Naive thymus-derived CD8-positive, alpha-beta T cell (primary cell): Measurements from ENCODE around the gene TTN. TPM values are rescaled to one million over a fixed set of nuclear protein-coding genes. Genes with fewer than 3 reads are reported as not detected.

ENCODE experiments used
- ATAC-seq, 2 donors: fragments of 150-1000 bp; cut with Tn5 transposase in 1 of 2; sonication (Bioruptor Pico), chemical (Tn5 transposase) in 1 of 2; 1 replicate in 1 of 2; 2 replicates in 1 of 2; pipeline ENCODE4 v1.10.0; 2021; ENCODE audit warnings: mild to moderate bottlenecking in 2 of 2, moderate library complexity in 2 of 2
- POLR2A ChIA-PET: fragments of 350-600 bp; sonication (Branson Sonifier 250); formaldehyde crosslinking; loops from one replicate; lab custom pipeline; 2021; ENCODE audit warnings: antibody characterized with exemption; lab: Charles Lee
- DNase-seq, 10 donors: peaks; one replicate each; pipeline versions ENCODE4 v3.0.0 to v3.0.0-alpha.2; 2020 to 2022
- H3K27ac Mint-ChIP-seq, 10 donors: one replicate each; pipeline ENCODE4 v1.8.0; 2020 to 2022; ENCODE audit warnings: mild to moderate bottlenecking in 10 of 10, mixed read lengths in 10 of 10, moderate library complexity in 4 of 10, inconsistent platforms in 1 of 10
- H3K27me3 Mint-ChIP-seq, 5 donors: one replicate each; pipeline ENCODE4 v1.8.0; 2021 to 2022; ENCODE audit warnings: mixed read lengths in 5 of 5
- H3K36me3 Mint-ChIP-seq, 3 donors: one replicate each; pipeline ENCODE4 v1.8.0; 2020 to 2022; ENCODE audit warnings: mixed read lengths in 3 of 3, mild to moderate bottlenecking in 2 of 3, inconsistent platforms in 1 of 3
- H3K4me1 Mint-ChIP-seq, 4 donors: one replicate each; pipeline ENCODE4 v1.8.0; 2021 to 2022; ENCODE audit warnings: mixed read lengths in 4 of 4
- H3K4me3 Mint-ChIP-seq, 10 donors: one replicate each; pipeline ENCODE4 v1.8.0; 2020 to 2022; ENCODE audit warnings: mild to moderate bottlenecking in 10 of 10, mixed read lengths in 10 of 10, moderate library complexity in 6 of 10, inconsistent platforms in 1 of 10
- H3K9me3 Mint-ChIP-seq, 9 donors: one replicate each; pipeline ENCODE4 v1.8.0; 2020 to 2022; ENCODE audit warnings: mixed read lengths in 9 of 9, mild to moderate bottlenecking in 3 of 9, inconsistent platforms in 1 of 9, moderate library complexity in 1 of 9
- polyA plus RNA-seq, 3 donors: library from polyadenylated mRNA; unstranded; fragments of 300-500 nt; fragmentation: Illumina TruSeq; gene quantifications; one replicate each; pipeline ENCODE4 v1.2.3, GENCODE V29; 2021
- total RNA-seq, 8 experiments: library from RNA in 2 of 8; stranded (reverse) in 2 of 8; gene quantifications; one replicate each; pipeline ENCODE4 v1.2.3 and lab custom pipeline; 2021 to 2026

Gene TTN
- total and polyA plus RNA-seq, 5 experiments from 2014 or later = 0.40 to 28.1 (median 5.7) TPM

DNA sequence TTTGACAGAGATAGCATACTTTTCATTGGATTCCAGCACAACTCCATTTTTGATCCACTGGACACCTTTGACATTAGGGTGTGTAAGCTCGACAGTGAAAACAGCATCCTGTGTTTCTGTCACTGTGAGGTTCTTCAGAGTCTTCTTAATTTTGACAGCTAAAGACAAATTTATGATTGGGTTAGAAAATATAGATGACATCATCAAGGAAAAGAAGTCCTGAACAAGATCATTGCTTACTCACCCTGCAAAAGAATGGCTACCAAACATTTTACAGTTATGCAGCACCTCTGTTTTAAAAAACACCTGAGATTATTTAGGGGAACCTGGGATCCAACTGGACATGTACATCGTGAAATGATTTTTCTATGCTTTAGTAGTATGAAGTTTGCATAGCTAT, 36.7 kb downstream of the TTN start:
- DNase-seq (no peak), ATAC-seq (no peak)
- H3K27me3 Mint-ChIP-seq = no peaks in the 10 kb centered on the region
- POLR2A ChIA-PET = no interaction called here
- peaks cover 22 to 76% (median 41%) of the 10 kb centered on the region in 3 donors for H3K36me3 Mint-ChIP-seq
- H3K9me3 Mint-ChIP-seq = no peaks in the 10 kb centered on the region
- no peak overlapping the region for H3K27ac Mint-ChIP-seq
- H3K4me3 Mint-ChIP-seq = no peak overlapping the region
- no peaks in the 10 kb centered on the region for H3K4me1 Mint-ChIP-seq

DNA sequence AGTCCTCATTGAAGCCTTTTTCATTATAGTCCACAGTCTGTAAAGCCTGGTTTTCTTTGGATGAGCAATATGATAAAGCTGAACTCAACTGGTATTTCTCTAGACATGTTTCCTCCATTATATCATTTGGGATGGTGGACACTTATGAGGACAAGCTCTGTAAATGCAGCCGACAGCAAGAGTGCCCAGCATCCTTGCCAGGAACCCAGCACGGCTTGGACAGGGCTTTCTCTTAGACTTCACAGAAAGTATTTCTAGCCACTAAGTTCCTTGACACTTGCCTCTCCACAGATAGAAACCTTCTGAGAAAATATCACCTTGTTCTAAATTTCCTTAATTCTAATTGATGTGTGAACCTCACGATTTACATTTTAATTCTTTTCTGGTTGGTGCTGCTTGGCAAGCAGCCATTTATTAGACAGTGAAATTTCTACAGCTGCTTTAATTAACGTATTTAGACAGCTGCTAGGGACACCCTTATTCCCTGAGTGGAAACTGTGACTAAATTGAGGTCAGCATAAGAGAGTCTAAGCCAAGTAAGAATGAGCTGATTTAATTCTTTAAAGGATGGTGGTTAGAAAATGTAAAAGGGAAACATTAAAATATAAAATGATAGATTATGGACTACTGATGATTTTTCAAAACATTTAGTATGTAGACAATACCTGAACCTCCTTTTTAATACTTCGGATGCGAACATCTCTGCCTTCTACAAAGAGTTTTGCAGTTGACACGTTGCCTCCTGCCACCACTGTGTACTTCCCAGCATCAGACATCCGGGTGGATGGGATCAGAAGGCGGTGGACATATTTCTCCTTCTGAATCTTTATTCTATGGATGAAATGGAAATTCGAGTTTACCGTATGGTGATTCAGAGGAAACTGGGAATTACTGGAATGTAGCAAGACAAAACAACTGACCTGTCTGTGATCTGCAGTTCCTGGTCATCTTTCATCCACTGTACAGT, 39.8 kb downstream of the TTN start:
- POLR2A ChIA-PET = no interaction called here
- H3K4me3 Mint-ChIP-seq = no peak overlapping the region
- H3K9me3 Mint-ChIP-seq = no peaks in the 10 kb centered on the region
- no peaks in the 10 kb centered on the region for H3K4me1 Mint-ChIP-seq
- DNase-seq = no peak
- no peak for ATAC-seq
- peaks cover 9 to 65% (median 35%) of the 10 kb centered on the region in 3 donors for H3K36me3 Mint-ChIP-seq
- H3K27me3 Mint-ChIP-seq = no peaks in the 10 kb centered on the region
- H3K27ac Mint-ChIP-seq = no peak overlapping the region

DNA sequence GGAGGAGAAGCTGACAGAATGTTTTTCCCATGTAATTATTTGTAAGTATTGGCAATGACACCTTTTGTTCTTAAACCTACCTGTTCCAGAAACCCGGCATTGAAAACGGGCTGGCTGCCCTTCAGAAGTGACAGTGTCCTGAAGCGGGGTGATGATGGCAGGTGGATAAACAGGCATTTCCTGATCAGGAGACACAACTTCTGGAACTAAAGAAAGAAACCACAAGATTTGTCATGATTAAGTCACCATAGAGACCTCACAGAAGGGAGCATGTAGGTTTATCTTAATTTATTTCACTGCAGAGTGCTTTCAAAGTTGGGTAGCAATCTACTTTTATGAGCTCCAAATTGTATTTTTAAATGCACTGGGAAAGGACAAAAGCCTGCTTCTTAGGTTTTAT, 43.1 kb downstream of the TTN start:
- H3K27me3 Mint-ChIP-seq = no peaks in the 10 kb centered on the region
- H3K9me3 Mint-ChIP-seq = no peaks in the 10 kb centered on the region
- ATAC-seq = no peak
- POLR2A ChIA-PET = no interaction called here
- no peak overlapping the region for H3K27ac Mint-ChIP-seq
- no peaks in the 10 kb centered on the region for H3K4me1 Mint-ChIP-seq
- DNase-seq = no peak
- H3K4me3 Mint-ChIP-seq = no peak overlapping the region
- peaks cover 6 to 50% (median 28%) of the 10 kb centered on the region in 3 donors for H3K36me3 Mint-ChIP-seq

DNA sequence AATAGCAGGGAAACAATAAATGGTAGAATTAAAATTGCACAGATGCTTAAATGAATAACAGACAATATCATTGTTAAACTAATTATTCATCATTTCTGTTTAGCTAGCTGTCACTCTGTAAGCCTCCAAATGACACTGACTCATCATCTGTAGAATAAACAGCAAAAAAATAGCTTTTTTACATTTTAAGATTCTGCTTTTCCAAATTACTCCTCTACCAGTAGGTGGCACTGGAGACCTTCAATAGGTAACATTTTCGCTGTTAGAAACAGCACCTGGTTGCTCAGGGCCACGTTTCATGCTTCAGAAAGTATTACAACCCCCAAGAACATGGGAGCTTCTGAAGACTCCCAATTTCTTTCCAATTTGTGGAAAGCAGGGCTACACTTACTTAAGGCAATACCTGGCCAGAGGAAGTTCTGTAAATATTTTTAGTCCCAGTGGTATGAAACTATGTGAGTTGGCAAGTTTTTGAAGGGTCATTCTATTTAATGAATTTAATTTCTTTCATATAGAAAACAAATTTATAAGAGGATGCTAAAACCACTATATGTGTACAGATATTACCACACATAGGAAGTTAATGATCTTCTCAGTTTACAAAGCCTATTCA, 45.4 kb downstream of the TTN start:
- DNase-seq = peak in 7 of 10 donors; percentile 3 to 49 (median 25)
- Mint-ChIP-seq H3K4me1 (no peaks in the 10 kb centered on the region), H3K4me3 (no peak overlapping the region), H3K27ac (no peak overlapping the region), H3K27me3 (no peaks in the 10 kb centered on the region), H3K36me3 (peaks cover 11 to 48% (median 24%) of the 10 kb centered on the region in 3 donors), H3K9me3 (no peaks in the 10 kb centered on the region)
- POLR2A ChIA-PET = no interaction called here
- peak; percentile 41 to 45 for ATAC-seq

- H3K4me1 Mint-ChIP-seq = no peaks in the 10 kb centered on the region
- no peak overlapping the region for H3K4me3 Mint-ChIP-seq
- H3K9me3 Mint-ChIP-seq = no peaks in the 10 kb centered on the region
- DNase-seq (no peak), ATAC-seq (no peak)
- H3K27me3 Mint-ChIP-seq = no peaks in the 10 kb centered on the region
- peaks cover 14 to 48% (median 32%) of the 10 kb centered on the region in 3 donors for H3K36me3 Mint-ChIP-seq
- no peak overlapping the region for H3K27ac Mint-ChIP-seq
- POLR2A ChIA-PET = no interaction called here
Measured at GRCh38 chr2:178756843-178757242, 50.4 kb downstream of the TTN start.

DNA sequence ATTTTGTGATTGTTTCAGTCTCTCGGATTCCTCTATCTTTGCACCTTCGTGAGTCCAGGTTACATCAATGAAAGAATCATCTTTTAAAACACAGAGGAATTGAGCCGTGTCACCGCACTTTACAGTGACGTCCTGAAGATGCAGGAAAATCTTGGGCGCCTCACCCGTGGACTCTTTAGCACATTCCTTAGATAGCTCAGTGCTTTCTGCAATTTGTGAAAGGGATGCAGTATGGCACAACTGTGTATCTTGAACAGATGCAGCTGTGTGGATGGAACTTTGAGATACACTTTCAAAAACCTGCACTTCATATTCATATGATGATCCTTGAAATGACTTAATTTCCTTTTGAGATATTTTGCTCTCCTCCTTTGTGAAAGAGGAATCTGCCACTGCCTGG, 50.9 kb downstream of the TTN start:
- H3K36me3 Mint-ChIP-seq = peaks cover 19 to 53% (median 37%) of the 10 kb centered on the region in 3 donors
- DNase-seq (no peak), ATAC-seq (no peak)
- H3K9me3 Mint-ChIP-seq = no peaks in the 10 kb centered on the region
- no peak overlapping the region for H3K27ac Mint-ChIP-seq
- POLR2A ChIA-PET = no interaction called here
- H3K27me3 Mint-ChIP-seq = no peaks in the 10 kb centered on the region
- no peak overlapping the region for H3K4me3 Mint-ChIP-seq
- no peaks in the 10 kb centered on the region for H3K4me1 Mint-ChIP-seq

GRCh38 chr2:178747767-178748166, 59.5 kb downstream of the TTN start:
- Mint-ChIP-seq H3K27ac (no peak overlapping the region), H3K9me3 (no peaks in the 10 kb centered on the region), H3K4me3 (no peak overlapping the region), H3K27me3 (no peaks in the 10 kb centered on the region), H3K36me3 (peaks cover 26 to 66% (median 37%) of the 10 kb centered on the region in 3 donors), H3K4me1 (no peaks in the 10 kb centered on the region)
- DNase-seq (no peak), ATAC-seq (no peak)
- POLR2A ChIA-PET = no interaction called here

- no peak overlapping the region for H3K4me3 Mint-ChIP-seq
Measured at GRCh38 chr2:178734518-178734917, 72.7 kb downstream of the TTN start.

DNA sequence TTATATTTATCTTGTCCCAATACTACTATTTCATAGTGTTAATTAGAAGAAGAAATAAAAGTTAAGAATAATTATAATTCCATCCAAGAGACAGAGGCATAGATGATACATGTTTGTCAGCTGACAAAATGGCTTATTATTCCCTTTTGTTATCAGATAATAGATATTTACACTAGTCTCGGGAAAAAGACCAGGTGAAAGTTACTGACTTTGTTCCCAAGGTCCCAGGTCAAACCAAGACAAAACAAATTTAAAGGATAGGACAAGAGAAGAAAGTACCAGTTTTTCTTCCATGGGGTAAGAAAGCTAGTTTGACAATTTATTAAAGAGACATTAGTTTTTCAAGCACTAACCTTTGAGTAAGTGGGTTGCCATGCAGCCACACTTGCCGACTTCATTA, 73.2 kb downstream of the TTN start:
- Mint-ChIP-seq H3K27me3 (no peaks in the 10 kb centered on the region), H3K36me3 (peaks cover 35 to 65% (median 48%) of the 10 kb centered on the region in 3 donors), H3K9me3 (no peaks in the 10 kb centered on the region), H3K4me1 (no peaks in the 10 kb centered on the region), H3K27ac (no peak overlapping the region), H3K4me3 (no peak overlapping the region)
- DNase-seq = no peak
- no peak for ATAC-seq
- POLR2A ChIA-PET = no interaction called here

More at GRCh38 chr2:178734518-178734917, 72.7 kb downstream of the TTN start:
- Mint-ChIP-seq H3K27me3 (no peaks in the 10 kb centered on the region), H3K9me3 (no peaks in the 10 kb centered on the region), H3K27ac (no peak overlapping the region), H3K36me3 (peaks cover 34 to 64% (median 46%) of the 10 kb centered on the region in 3 donors), H3K4me1 (no peaks in the 10 kb centered on the region)
- ATAC-seq = no peak
- no peak for DNase-seq
- POLR2A ChIA-PET = no interaction called here

- POLR2A ChIA-PET = no interaction called here
- ATAC-seq = no peak
Measured at GRCh38 chr2:178732913-178733312, 74.3 kb downstream of the TTN start.

DNA sequence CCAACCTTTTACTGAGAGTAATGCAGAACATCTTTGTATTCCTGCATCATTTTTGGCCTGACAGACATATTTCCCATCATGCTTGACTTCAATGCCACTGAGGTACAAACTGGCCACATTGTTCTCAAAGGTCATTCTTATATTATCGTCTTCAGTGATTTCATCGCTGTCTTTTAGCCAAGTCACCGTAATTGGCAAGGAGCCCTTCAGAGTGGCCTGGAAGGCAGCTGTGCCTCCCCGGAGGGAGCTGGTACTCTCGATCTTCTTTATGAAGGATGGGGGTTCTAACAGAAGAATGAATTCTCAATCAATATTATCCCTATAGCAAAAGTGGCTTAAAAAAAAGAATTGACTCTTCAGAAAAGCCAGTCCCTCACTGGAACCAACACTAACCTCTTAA, 75.9 kb downstream of the TTN start:
- Mint-ChIP-seq H3K27ac (no peak overlapping the region), H3K4me3 (no peak overlapping the region), H3K9me3 (no peaks in the 10 kb centered on the region), H3K4me1 (no peaks in the 10 kb centered on the region), H3K27me3 (no peaks in the 10 kb centered on the region), H3K36me3 (peaks cover 32 to 65% (median 43%) of the 10 kb centered on the region in 3 donors)
- ATAC-seq = no peak
- POLR2A ChIA-PET = no interaction called here
- no peak for DNase-seq

More at GRCh38 chr2:178732913-178733312, 74.3 kb downstream of the TTN start:
- H3K4me1 Mint-ChIP-seq = no peaks in the 10 kb centered on the region
- no peak overlapping the region for H3K4me3 Mint-ChIP-seq
- peaks cover 37 to 61% (median 46%) of the 10 kb centered on the region in 3 donors for H3K36me3 Mint-ChIP-seq
- H3K27ac Mint-ChIP-seq = no peak overlapping the region
- no peaks in the 10 kb centered on the region for H3K27me3 Mint-ChIP-seq
- no peak for DNase-seq
- H3K9me3 Mint-ChIP-seq = no peaks in the 10 kb centered on the region

- Mint-ChIP-seq H3K4me1 (no peaks in the 10 kb centered on the region), H3K4me3 (no peak overlapping the region), H3K27ac (no peak overlapping the region), H3K36me3 (peaks cover 31 to 65% (median 45%) of the 10 kb centered on the region in 3 donors), H3K27me3 (no peaks in the 10 kb centered on the region), H3K9me3 (no peaks in the 10 kb centered on the region)
- POLR2A ChIA-PET = no interaction called here
- ATAC-seq (no peak), DNase-seq (no peak)
Measured at GRCh38 chr2:178730049-178730448, 77.2 kb downstream of the TTN start.

DNA sequence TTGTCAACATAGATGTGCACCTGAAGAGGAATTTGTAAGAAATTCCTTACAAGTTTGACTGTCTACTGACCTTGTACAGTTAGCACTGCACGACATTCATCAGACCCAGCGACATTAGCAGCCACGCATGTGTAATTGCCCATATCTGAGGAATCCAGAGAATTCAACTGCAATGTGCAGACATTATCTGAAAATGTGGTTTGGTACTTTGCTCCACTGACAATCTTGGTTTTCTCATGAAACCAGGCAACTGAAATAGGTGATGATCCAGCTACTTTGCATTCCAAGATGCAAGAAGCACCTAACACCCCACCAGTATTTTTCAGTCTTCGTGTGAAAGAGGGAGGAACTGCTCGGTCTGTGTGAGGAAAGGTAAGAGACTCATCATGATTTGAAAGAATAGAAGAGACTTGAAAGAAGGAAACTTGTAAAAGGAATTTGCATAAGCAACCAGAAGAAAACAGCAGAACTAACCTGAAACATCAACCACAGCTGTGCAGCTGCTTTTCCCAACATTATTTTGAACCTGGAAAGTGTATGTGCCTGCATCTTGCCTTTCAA, 83.4 kb downstream of the TTN start:
- Mint-ChIP-seq H3K36me3 (peaks cover 27 to 68% (median 59%) of the 10 kb centered on the region in 3 donors), H3K9me3 (no peaks in the 10 kb centered on the region), H3K27me3 (no peaks in the 10 kb centered on the region), H3K27ac (peak overlapping the region in 1 of 10 donors; percentile 55), H3K4me1 (no peaks in the 10 kb centered on the region), H3K4me3 (no peak overlapping the region)
- POLR2A ChIA-PET = no interaction called here
- no peak for DNase-seq
- no peak for ATAC-seq
